K562 (cell line): ENCODE results near the gene ZNF200. TPM values are rescaled to one million over a fixed set of nuclear protein-coding genes. Genes with fewer than 3 reads are reported as not detected.

ENCODE experiments used
- ARID3A ChIP-seq: IDR thresholded peaks from 2 replicates; pipeline ENCODE4 v1.6.1; 2012; ENCODE audit warnings: low read depth, low read length, improper control_type of control experiment, borderline replicate concordance
- CBX2 ChIP-seq: fragments of 200-600 bp; sonication (generic); IDR thresholded peaks from one replicate; pipeline ENCODE4 v1.6.1; 2012; ENCODE audit warnings: mild to moderate bottlenecking, low read length, inconsistent platforms; ENCODE audit not compliant: insufficient read depth, poor library complexity, severe bottlenecking
- CBX8 ChIP-seq: fragments of 200-600 bp; sonication (generic); IDR thresholded peaks from 2 replicates; pipeline ENCODE4 v1.6.1; 2012; ENCODE audit warnings: borderline replicate concordance, mixed run types, low read depth, mild to moderate bottlenecking, moderate library complexity, mixed read lengths, low read length, control low read depth, inconsistent platforms; ENCODE audit not compliant: poor library complexity, severe bottlenecking; ENCODE audit errors: extremely low read depth
- E2F8 ChIP-seq: fragments of 450-650 bp; IDR thresholded peaks from 2 replicates; pipeline ENCODE4 v1.7.1; 2018; ENCODE audit warnings: mild to moderate bottlenecking, low read depth; ENCODE audit not compliant: partially characterized antibody
- ELF4 ChIP-seq: fragments of 450-650 bp; formaldehyde crosslinking; IDR thresholded peaks from 2 replicates; pipeline ENCODE4 v1.4.0; 2022; ENCODE audit warnings: missing genetic modification characterization
- HDAC1 ChIP-seq, 2 experiments: fragments of 450-650 bp; IDR thresholded peaks; 2 replicates each; pipeline ENCODE4 v1.6.1; 2016 to 2017; ENCODE audit warnings: inconsistent platforms in 1 of 2, mild to moderate bottlenecking in 1 of 2, moderate library complexity in 1 of 2
- LARP7 ChIP-seq: fragments of 450-650 bp; IDR thresholded peaks from 2 replicates; pipeline ENCODE4 v1.6.1; 2016
- PHF20 ChIP-seq: fragments of 450-650 bp; IDR thresholded peaks from 2 replicates; pipeline ENCODE4 v1.6.1; 2018; ENCODE audit not compliant: partially characterized antibody
- RAD21 ChIP-seq, 2 experiments: fragments of 250-450 bp in 1 of 2; fragments of 450-650 bp in 1 of 2; sonication (Bioruptor Pico) in 1 of 2; formaldehyde crosslinking in 1 of 2; IDR thresholded peaks in 1 of 2; conservative IDR thresholded peaks in 1 of 2; 2 replicates each; pipeline versions ENCODE4 v1.4.0 to v1.8.0; 2020 to 2022; ENCODE audit warnings: mild to moderate bottlenecking in 2 of 2, moderate library complexity in 1 of 2
- RCOR1 ChIP-seq, 2 experiments: IDR thresholded peaks; 2 replicates each; pipeline ENCODE4 v1.6.1; 2012; ENCODE audit warnings: low read depth in 2 of 2, low read length in 2 of 2, borderline replicate concordance in 1 of 2, improper control_type of control experiment in 1 of 2
- SMAD4 ChIP-seq: fragments of 250-450 bp; sonication (Bioruptor Pico); conservative IDR thresholded peaks from 2 replicates; pipeline ENCODE4 v1.8.0; 2021; ENCODE audit warnings: inconsistent platforms, mild to moderate bottlenecking, moderate library complexity
- SRF ChIP-seq, 2 experiments: fragments of 250-450, 450-650 bp in 1 of 2; sonication (Bioruptor Pico) in 1 of 2; sonication (generic) in 1 of 2; formaldehyde crosslinking; IDR thresholded peaks; 2 replicates each; pipeline versions ENCODE4 v1.5.0 to v1.5.1; 2020 to 2022; ENCODE audit warnings: mild to moderate bottlenecking in 1 of 2, missing genetic modification reagents in 1 of 2
- ZKSCAN1 ChIP-seq: fragments of 150-350 bp; IDR thresholded peaks from 2 replicates; pipeline ENCODE4 v1.6.1; 2016; ENCODE audit warnings: low read depth, low read length
- polyA plus RNA-seq, 8 experiments: library from polyadenylated mRNA; depleted of rRNA in 4 of 8; stranded (reverse) in 5 of 8; unstranded in 3 of 8; fragments of >200 nt; fragmentation: Nextera tagmentation in 2 of 8; fragmentation: Illumina TruSeq in 1 of 8; extraction: Ambion mirVana in 2 of 8; extraction: Trizol in 1 of 8; gene quantifications; 2 replicates each; pipeline versions ENCODE4 v1.2.1 to v1.2.3, GENCODE V29; 2011 to 2014; ENCODE audit warnings: inconsistent platforms in 1 of 8, missing spikeins in 1 of 8
- total RNA-seq, 7 experiments: library from RNA; depleted of rRNA in 6 of 7; stranded (reverse); fragments of >200 nt in 6 of 7; fragmentation: Illumina TruSeq in 2 of 7; extraction: Trizol in 2 of 7; gene quantifications; 2 replicates each; pipeline versions ENCODE4 v1.2.1 to v1.2.3, GENCODE V29; 2011 to 2021; ENCODE audit warnings: low replicate concordance in 1 of 7
- TF ChIP-seq, protein P1 (sequence below): sonication (generic); formaldehyde crosslinking; IDR thresholded peaks from 2 replicates; pipeline ENCODE4 v1.8.1; 2023; ENCODE audit warnings: mild to moderate bottlenecking, missing genetic modification reagents, moderate library complexity
- TF ChIP-seq, protein P2 (sequence below): sonication (generic); formaldehyde crosslinking; IDR thresholded peaks from 2 replicates; pipeline ENCODE4 v1.8.0; 2022; ENCODE audit warnings: mild to moderate bottlenecking, missing genetic modification reagents

ZNF200 gene
- total and polyA plus RNA-seq, 9 of the 15 experiments (the other 6 are each of a cell fraction or from before 2014, with no cell fraction given) = 4.8 to 14.5 (median 9.2) TPM

DNA sequence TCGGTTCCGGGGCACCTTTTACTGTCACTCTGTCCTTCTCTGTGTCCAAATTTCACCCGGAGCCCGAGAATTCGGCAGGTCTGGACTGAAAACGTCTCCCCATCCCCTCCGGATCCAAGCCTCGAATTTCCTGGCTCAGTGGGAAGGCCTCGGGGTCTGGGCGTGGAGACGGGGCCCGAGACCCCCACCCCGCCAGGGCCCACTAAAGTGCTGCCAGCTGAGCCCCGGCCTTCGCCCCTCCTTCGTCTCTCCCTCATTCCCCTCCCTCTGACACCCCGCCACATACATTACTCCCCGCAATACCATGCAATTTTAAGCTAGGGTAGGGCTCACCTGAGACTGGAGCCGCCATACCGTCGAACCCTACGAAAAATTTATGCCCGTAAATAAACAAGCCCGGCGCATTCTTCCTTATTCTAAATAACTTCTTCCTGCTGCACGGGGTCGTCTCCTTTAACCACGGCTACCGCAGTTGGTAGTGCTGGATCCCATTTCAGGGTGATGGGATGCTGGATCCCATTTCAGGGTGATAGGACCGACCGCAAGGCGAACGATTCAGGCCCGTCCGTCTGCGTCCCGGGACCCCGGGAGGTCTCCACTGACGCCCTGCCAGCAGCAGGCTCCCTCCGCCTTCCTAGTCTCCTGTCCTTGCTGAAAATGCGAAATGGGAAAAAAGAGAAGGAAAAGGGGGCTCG is 51.4 kb downstream of the ZNF200 start (continued):
- TF ChIP-seq E2F8 = no peak
- TF ChIP-seq LARP7 = 0 out of 2 replicates have a peak, but pooled peaks have one; percentile 12
- no peak for TF ChIP-seq ELF4 (CRISPR knock-in tag)
- TF ChIP-seq SRF (CRISPR knock-in tag; IDR thresholded peaks at IDR 0.05) = no peak
- TF ChIP-seq ARID3A = no peak
- no peak for TF ChIP-seq ZKSCAN1
- TF ChIP-seq SMAD4 (CRISPR knock-in tag) = no peak
- peak; percentile 3 for TF ChIP-seq PHF20
- 0 out of 4 replicates have a peak, but pooled peaks of 1 of the 2 experiments have one; percentile 1 for TF ChIP-seq RCOR1 (IDR thresholded peaks at IDR 0.05; ENCODE audit: borderline replicate concordance in 1 of 2, low read depth in 2 of 2, low read length in 2 of 2)
- no peak for TF ChIP-seq CBX2
- TF ChIP-seq, protein P1, sequence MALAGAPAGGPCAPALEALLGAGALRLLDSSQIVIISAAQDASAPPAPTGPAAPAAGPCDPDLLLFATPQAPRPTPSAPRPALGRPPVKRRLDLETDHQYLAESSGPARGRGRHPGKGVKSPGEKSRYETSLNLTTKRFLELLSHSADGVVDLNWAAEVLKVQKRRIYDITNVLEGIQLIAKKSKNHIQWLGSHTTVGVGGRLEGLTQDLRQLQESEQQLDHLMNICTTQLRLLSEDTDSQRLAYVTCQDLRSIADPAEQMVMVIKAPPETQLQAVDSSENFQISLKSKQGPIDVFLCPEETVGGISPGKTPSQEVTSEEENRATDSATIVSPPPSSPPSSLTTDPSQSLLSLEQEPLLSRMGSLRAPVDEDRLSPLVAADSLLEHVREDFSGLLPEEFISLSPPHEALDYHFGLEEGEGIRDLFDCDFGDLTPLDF (CRISPR knock-in tag) = 0 out of 2 replicates have a peak, but pooled peaks have one; percentile 17
- TF ChIP-seq CBX8 = no peak
- TF ChIP-seq HDAC1 (IDR thresholded peaks at IDR 0.05) = 0 out of 4 replicates have a peak, but pooled peaks of 1 of the 2 experiments have one; percentile 1
- TF ChIP-seq RAD21 (CRISPR knock-in tag; conservative IDR thresholded peaks at IDR 0.05 in 1 of 2, IDR thresholded peaks at IDR 0.05 in 1 of 2) = peak in 1 of 2 experiments; percentile 24; a peak in 1 of 4 replicates
- TF ChIP-seq, protein P2, sequence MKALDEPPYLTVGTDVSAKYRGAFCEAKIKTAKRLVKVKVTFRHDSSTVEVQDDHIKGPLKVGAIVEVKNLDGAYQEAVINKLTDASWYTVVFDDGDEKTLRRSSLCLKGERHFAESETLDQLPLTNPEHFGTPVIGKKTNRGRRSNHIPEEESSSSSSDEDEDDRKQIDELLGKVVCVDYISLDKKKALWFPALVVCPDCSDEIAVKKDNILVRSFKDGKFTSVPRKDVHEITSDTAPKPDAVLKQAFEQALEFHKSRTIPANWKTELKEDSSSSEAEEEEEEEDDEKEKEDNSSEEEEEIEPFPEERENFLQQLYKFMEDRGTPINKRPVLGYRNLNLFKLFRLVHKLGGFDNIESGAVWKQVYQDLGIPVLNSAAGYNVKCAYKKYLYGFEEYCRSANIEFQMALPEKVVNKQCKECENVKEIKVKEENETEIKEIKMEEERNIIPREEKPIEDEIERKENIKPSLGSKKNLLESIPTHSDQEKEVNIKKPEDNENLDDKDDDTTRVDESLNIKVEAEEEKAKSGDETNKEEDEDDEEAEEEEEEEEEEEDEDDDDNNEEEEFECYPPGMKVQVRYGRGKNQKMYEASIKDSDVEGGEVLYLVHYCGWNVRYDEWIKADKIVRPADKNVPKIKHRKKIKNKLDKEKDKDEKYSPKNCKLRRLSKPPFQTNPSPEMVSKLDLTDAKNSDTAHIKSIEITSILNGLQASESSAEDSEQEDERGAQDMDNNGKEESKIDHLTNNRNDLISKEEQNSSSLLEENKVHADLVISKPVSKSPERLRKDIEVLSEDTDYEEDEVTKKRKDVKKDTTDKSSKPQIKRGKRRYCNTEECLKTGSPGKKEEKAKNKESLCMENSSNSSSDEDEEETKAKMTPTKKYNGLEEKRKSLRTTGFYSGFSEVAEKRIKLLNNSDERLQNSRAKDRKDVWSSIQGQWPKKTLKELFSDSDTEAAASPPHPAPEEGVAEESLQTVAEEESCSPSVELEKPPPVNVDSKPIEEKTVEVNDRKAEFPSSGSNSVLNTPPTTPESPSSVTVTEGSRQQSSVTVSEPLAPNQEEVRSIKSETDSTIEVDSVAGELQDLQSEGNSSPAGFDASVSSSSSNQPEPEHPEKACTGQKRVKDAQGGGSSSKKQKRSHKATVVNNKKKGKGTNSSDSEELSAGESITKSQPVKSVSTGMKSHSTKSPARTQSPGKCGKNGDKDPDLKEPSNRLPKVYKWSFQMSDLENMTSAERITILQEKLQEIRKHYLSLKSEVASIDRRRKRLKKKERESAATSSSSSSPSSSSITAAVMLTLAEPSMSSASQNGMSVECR (CRISPR knock-in tag) = 0 out of 2 replicates have a peak, but pooled peaks have one; percentile 3
